GM12872 (cell line): ENCODE results near the gene CR1.

ENCODE experiments used
- TF ChIP-seq, protein P1 (sequence below): IDR thresholded peaks from 3 replicates; pipeline ENCODE4 v1.5.1; 2011; ENCODE audit warnings: low read depth, mild to moderate bottlenecking, low read length, moderate library complexity; ENCODE audit not compliant: insufficient read depth

CR1 gene

DNA sequence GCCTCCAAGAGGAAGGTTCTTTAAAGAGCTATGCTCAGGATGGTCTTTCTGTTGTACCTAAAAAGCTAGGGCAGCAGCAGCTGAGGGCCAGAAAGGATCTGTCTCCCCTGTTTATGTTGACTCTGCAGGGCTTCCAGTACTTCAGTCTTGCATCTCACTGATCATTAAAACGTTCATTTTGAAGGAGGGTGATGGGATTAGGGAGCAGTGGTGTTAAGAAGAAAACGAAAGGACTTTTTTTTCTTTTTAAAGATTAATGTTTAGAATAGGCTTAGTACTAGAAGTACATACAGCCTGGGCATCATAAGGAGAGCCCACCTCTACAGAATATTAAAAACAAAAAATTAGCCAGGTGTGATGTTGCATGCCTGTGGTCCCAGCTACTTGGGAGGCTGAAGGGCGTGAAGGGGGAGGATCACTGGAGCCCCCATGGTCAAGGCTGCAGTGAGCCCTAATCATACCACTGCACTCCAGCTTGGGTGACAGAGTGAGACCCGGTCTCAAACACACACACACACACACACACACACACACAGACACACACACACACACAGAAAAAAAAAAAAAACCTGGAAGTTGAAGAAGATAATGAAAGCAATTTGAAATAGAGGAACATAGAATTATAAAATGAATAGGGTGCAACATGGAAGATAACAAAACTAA, 151.8 kb downstream of the CR1 start:
- TF ChIP-seq, protein P1, sequence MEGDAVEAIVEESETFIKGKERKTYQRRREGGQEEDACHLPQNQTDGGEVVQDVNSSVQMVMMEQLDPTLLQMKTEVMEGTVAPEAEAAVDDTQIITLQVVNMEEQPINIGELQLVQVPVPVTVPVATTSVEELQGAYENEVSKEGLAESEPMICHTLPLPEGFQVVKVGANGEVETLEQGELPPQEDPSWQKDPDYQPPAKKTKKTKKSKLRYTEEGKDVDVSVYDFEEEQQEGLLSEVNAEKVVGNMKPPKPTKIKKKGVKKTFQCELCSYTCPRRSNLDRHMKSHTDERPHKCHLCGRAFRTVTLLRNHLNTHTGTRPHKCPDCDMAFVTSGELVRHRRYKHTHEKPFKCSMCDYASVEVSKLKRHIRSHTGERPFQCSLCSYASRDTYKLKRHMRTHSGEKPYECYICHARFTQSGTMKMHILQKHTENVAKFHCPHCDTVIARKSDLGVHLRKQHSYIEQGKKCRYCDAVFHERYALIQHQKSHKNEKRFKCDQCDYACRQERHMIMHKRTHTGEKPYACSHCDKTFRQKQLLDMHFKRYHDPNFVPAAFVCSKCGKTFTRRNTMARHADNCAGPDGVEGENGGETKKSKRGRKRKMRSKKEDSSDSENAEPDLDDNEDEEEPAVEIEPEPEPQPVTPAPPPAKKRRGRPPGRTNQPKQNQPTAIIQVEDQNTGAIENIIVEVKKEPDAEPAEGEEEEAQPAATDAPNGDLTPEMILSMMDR, result no peak

DNA sequence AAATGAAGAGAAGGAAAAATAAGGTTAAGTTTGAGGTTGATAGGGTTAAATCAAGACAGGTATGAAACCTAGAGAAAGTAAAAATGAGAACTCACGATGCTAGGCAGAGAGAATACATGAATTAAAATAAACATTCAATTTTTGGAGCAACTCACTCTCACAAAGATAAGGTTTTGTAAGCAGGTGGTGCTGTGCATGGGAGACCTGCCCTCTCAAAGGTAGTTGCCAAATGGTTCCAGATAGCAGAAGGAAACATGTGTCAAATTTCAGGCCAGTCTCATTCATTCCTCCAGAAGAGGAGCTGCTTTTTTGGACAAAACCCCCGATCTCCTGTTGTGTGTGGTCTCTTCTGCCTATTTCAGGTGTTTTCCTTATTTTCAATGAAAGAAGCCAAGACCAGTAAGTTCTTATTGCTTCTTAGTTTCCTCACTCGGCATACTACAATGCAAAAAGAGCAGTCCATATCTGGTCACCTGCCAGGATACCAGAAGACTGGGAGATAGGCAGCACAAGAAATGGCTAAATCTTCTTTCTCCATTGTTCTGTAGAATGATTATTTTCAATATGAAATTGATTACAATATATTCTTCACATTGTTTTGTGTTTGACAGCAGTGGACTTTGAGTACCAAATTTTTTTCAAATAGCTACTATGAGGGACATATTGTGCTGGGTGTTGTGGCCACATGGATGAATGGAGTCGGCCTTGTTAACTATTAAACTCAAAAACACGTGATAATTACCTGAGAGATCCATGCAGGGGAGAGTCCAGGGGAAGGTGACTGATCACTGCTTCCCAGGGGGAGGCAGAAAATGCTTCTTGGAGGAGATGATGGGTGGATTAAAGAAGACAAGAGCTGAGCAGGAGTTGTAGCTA, 152.6 kb downstream of the CR1 start:
- TF ChIP-seq, protein P1, result no peak

- TF ChIP-seq, protein P1, result no peak
Observed at GRCh38 chr1:207649210-207649753, 153.3 kb downstream of the CR1 start.

DNA sequence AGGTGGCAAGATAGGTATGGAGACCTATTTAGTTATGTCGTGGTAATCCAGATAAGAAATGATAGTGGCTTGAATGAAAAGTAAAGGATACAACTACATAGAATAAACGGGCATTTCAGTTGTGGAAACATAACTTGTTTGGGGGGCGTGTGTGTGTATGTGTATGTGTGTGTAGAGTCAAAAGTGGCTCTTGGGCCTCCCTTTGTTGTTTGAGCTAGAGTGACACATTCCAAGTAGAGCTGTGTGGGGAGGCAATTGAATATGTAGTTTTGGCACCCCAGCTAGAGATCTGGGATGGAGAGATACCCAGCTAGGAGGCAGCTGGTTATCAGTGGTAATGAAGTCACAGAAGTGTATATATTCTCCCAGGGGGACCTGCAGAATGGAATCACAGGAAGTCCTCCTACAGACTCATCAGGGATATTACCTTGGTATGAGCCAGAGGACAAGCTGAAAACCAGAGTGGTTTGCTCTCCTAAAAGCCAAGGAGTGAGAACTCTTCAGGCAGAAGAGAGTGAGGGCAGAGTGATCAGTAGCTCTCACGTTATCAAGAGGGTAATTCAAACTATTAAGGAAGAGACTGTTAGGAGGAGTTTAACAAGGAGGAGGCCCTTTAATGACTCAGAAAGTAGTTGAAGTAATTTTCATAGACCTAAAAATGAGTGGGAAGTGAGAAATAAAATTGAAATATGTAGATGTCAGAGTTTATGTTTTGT, 154.1 kb downstream of the CR1 start:
- TF ChIP-seq, protein P1, result no peak

GRCh38 chr1:207651583-207651982, 155.6 kb downstream of the CR1 start:
- TF ChIP-seq, protein P1, result no peak

GRCh38 chr1:207654320-207654719, 158.4 kb downstream of the CR1 start:
- TF ChIP-seq, protein P1, result no peak

DNA sequence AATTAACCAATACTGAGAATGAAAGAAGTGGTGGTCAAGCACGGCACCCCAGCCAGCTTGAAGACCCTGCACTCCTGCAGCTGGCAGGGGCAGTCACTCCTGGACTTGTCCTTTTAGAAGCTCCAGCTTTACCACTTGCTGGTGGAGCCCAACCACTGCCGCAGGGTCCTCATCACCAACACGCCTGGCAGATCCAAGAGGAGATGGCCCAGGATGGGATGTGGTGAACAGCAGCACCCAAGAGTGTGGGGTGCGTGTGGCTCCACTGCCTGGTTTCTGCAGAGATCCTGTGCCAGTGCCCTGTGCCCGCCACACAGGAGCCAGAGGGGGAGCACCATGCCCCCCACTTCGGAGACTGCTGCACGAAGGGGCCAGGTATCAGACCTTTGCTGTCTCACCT, 162.5 kb downstream of the CR1 start:
- TF ChIP-seq, protein P1, result no peak
